NCI-H2196 treated with DMSO at 0.1 percent for 48 hours (cell line): ENCODE measurements around the gene ISYNA1.

ENCODE experiments used
- DNase-seq: peaks from one replicate; lab custom pipeline; 2025; ENCODE audit not compliant: unreplicated experiment; lab: John Stamatoyannopoulos, UW

ISYNA1 gene

GRCh38 chr19:18445262-18445948, 7.5 kb upstream of the ISYNA1 start:
- no peak for DNase-seq

DNA sequence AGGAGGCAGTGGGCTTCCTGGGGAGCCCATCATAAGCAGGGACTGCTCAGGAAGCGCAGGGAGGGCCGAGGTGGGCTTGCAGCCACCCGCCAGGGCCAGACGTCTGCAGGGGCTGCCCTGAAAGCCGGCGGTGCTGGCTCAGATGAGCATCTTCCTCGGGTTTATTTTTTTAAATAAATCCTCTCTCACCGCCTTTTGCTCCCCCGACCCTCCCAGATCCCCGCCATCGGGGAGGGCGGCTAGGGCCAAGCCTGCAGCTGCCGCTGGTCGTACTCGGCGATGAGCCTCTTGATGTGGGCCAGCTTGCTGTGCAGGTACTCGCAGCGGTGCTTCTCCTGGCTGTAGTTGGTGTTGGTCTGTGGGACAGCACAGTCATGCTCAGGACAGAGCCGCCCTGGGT, 6.6 kb upstream of the ISYNA1 start:
- no peak for DNase-seq

- DNase-seq, result no peak
Observed at GRCh38 chr19:18443831-18444230, 5.9 kb upstream of the ISYNA1 start.

GRCh38 chr19:18443406-18443805, 5.5 kb upstream of the ISYNA1 start:
- no peak for DNase-seq

GRCh38 chr19:18442941-18443340, 5.0 kb upstream of the ISYNA1 start:
- DNase-seq, result no peak

- DNase-seq, result no peak
Observed at GRCh38 chr19:18441804-18442788, 4.2 kb upstream of the ISYNA1 start.

DNA sequence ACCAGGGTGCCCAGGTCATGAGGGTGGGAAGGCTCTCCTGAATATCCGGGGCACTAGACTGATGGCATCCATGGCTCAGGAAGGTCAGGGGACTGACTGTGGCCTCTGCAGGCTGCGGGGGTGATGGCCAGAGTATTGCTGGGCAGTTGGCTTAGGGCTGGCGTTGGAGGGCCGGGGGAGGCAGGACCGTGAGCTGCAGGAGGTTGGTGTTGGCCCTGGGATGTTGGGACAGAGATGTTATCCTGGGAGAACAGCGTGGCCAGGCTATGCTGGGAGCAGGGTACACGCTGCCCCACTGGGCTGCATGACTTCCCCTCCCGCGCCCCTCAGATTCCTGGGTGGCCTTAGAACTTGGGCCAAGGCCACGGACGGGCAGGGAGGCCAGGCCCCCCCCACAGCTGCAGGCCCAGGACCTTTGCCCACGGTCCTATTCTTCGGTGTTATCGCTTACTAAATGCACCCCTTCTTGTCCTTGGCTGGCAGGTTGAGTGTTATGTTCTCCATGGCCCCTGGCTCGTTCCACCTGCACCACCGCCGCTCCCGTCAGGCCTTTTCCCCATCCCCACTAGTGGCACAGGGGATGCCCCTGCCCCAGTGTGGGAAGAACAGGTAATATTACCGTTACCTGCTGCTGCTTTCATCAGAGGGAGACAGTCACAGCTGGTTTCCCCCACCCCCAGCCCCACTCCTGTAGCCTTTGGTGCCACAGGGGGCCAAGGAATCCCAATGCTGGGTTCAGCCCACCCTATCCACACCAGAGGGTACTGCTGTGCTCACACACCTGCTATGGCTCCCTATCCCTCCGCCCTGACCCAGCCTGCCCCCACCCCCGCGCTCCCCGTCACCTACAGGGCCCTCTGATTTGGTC, 3.2 kb upstream of the ISYNA1 start:
- DNase-seq, result no peak

GRCh38 chr19:18440415-18440877, 2.5 kb upstream of the ISYNA1 start:
- no peak for DNase-seq

DNA sequence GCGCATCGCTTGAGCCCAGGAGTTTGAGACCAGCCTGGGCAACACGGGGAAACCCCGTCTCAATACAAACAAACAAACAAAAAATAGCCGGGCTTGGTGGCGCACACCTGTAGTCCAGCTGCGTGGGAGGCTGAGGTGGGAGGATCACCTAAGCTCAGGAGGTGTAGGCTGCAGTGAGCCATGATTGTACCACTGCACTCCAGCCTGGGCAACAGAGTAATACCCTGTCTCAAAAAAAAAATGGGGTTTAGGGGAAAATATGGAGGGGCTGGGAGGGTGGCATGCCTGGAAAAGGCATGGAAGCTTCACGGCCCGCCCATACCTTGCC, 1.9 kb upstream of the ISYNA1 start:
- DNase-seq, result no peak

- DNase-seq, result no peak
Observed at GRCh38 chr19:18439025-18439909, 1.3 kb upstream of the ISYNA1 start.

- DNase-seq, result no peak
Observed at GRCh38 chr19:18438331-18439024, 545 bp upstream of the ISYNA1 start.

- DNase-seq, result peak; percentile 68
Observed at GRCh38 chr19:18436671-18437490, 1.1 kb downstream of the ISYNA1 start.

- no peak for DNase-seq
Observed at GRCh38 chr19:18435842-18436670, 1.9 kb downstream of the ISYNA1 start.

DNA sequence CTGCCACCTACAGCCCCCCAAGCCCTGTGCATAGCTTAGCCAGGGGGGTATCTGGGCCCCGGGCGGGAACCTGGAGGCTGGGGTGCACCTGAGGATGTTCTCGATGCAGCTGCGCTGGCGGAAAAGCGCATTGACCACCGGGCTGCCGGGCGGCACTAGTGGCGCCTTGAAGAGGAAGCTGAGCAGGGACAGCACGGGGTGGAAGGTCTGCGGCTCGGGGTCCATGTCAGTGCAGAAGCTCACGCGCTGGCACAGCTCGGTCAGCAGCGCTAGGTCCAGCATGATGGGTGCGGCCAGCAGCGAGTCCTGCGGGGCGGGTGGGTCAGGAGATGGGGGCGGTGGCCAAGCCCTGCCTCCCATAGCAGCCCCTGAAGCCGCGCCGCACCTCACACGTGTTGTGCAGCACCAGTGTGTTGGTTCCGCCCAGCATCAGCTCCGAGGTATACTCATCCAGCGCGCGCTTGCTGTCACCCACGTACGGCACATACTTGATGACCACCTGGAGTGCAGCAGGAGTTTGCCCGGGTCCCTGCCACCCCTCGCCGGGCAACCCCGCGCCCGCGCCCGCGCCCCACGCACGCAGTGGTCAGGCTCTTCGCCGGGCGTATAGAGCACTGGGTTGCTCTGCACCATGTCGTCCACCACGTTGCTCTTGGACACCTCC, 2.6 kb downstream of the ISYNA1 start:
- DNase-seq, result no peak

GRCh38 chr19:18434411-18435175, 3.3 kb downstream of the ISYNA1 start:
- DNase-seq, result no peak

DNA sequence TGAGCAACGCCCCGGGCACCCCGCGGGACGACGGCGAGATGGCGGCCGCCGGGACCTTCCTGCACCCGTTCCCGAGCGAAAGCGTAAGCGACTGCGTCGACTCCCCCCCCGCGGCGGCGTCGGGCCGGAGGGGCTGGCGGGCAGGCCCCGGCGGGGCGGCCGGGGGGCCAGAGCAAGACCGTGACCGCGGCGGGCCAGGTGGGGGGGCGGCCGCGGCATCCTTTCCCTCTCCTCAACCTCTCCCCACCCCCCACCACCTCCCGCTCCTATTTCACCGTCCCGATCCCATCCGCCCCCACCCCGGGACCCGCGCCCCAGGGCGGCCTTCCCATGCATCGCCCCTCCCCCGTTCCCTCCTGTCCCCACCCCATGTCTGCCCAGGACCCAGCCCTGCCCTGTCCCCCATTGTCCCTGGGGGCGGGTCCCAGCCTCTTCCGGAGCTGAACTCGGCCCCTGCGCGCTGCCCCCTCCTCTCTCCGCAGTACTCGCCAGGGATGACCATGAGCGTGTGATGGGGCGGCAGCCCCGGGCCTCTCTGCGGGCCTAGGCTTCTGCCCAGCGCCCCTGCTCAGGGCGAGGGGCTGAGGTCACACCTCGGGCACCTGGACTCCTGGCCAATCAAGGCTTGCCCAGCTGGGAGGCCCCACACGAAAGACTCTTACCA, 4.1 kb downstream of the ISYNA1 start:
- DNase-seq, result no peak
